Measurements from ENCODE around the gene RNGTT.

Gene RNGTT
- 41.8 to 44.3 (median 42.7) reads per million in 3 donors for total RNA-seq

DNA sequence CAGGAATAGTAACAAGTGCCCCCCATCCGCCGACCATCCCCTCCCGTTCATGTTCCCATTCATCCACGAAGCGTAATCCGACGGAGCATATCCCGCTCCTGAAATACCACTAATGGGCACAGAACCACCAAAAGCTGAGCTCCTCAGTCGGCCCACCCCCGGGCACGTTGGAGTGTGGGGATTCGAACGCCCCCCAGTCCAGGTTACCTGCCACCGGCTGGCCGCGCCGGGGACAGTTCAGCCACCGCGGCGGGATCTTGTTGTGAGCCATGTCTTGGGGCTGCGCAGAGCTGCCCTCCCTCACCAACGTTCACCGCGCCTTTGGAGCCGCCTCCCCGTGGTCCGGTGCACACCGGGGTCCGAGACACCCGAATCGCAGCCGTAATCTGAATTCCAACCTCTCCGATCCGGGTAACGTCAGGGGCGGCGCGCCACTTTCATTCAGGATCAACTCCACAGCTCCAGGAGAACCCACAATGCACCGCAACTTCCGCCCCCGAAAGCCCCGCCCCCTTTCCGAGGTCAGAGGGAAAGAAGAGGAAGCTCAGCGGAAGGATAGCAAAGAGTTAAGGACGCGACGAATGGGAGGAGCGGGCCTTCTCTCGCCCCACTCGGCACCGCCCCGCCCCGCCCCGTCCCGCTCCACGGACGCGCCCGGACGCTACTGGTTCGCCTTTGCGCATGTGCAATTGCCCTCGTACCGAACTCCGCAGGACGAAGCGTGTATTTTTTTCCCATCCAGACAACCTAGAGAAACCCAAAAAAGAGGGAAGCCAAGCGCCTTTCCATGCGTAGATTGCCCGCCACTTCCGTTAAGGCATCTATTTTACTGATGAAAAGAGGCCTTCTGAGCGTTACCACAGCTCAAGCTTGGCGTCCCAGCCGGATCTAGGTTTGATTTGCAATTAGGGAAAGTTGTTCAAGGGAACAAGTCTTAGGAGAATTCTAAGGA, at the start of gene RNGTT:
Gene RNGTT, minus strand, starts transcription at position 480 of the 952 bp plus-strand sequence. Its CDS starts 209 bp downstream, at position 271.
- DNase-seq = peak; percentile 95 to 97 (median 95)
- peak within 1 kb of the TSS; percentile 91 for H3K4me3 ChIP-seq (ENCODE audit: insufficient read depth, low read depth, low read length, poor library complexity, severe bottlenecking)

GRCh38 chr6:89011436-89011835, 48.0 kb upstream of the RNGTT start:
- Histone ChIP-seq H3K9me3 (ENCODE audit: control insufficient read depth, low read length) (no peaks in the 10 kb centered on the region), H3K36me3 (ENCODE audit: control insufficient read depth, insufficient read depth, low read length) (no peaks in the 10 kb centered on the region), H3K27ac (ENCODE audit: insufficient read depth, low read length, poor library complexity, severe bottlenecking) (no peak overlapping the region), H3K27me3 (replicated peaks; ENCODE audit: control insufficient read depth, insufficient read depth, low read length, poor library complexity, severe bottlenecking) (no peaks in the 10 kb centered on the region), H3K4me1 (ENCODE audit: control insufficient read depth, insufficient read depth, low read length, poor library complexity, severe bottlenecking) (no peaks in the 10 kb centered on the region), H3K4me3 (ENCODE audit: insufficient read depth, low read depth, low read length, poor library complexity, severe bottlenecking) (no peak overlapping the region)
- no peak for DNase-seq

More for the DNA sequence above, at the start of gene RNGTT:
- H3K36me3 ChIP-seq (ENCODE audit: control insufficient read depth, insufficient read depth, low read length) = no peaks in the 10 kb centered on the region
- no peaks in the 10 kb centered on the region for H3K27me3 ChIP-seq (replicated peaks; ENCODE audit: control insufficient read depth, insufficient read depth, low read length, poor library complexity, severe bottlenecking)
- H3K9me3 ChIP-seq (ENCODE audit: control insufficient read depth, low read length) = no peaks in the 10 kb centered on the region
- H3K4me1 ChIP-seq (ENCODE audit: control insufficient read depth, insufficient read depth, low read length, poor library complexity, severe bottlenecking) = peaks cover 6% of the 10 kb centered on the region
- H3K27ac ChIP-seq (ENCODE audit: insufficient read depth, low read length, poor library complexity, severe bottlenecking) = peak within 1 kb of the TSS; percentile 56

GRCh38 chr6:89010825-89011224, 47.4 kb upstream of the RNGTT start:
- H3K27me3 ChIP-seq (replicated peaks; ENCODE audit: control insufficient read depth, insufficient read depth, low read length, poor library complexity, severe bottlenecking) = no peaks in the 10 kb centered on the region
- no peaks in the 10 kb centered on the region for H3K9me3 ChIP-seq (ENCODE audit: control insufficient read depth, low read length)
- H3K4me1 ChIP-seq (ENCODE audit: control insufficient read depth, insufficient read depth, low read length, poor library complexity, severe bottlenecking) = no peaks in the 10 kb centered on the region
- H3K36me3 ChIP-seq (ENCODE audit: control insufficient read depth, insufficient read depth, low read length) = no peaks in the 10 kb centered on the region
- no peak overlapping the region for H3K27ac ChIP-seq (ENCODE audit: insufficient read depth, low read length, poor library complexity, severe bottlenecking)
- DNase-seq = no peak
- H3K4me3 ChIP-seq (ENCODE audit: insufficient read depth, low read depth, low read length, poor library complexity, severe bottlenecking) = no peak overlapping the region

DNA sequence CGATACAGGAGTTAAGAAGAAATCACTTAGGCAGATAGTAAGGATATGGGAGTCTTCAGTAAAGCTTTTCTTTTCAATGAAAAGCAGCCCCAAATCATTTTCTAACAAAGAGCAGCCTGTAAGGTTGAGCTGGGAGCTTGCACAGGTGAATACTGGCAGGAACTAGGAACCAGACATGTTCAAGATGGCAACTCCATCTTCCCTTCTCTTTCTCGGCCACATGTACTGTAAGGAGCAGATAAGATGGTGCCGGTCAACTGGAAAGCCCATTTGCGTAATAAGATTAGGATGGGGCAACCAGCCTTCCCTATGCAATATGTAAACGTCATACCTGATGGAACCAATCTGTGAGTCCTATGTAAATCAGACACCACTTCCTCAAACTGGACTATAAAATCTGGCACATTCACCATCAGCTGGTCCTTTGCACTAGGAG, 46.2 kb upstream of the RNGTT start:
- H3K27ac ChIP-seq (ENCODE audit: insufficient read depth, low read length, poor library complexity, severe bottlenecking) = no peak overlapping the region
- H3K27me3 ChIP-seq (replicated peaks; ENCODE audit: control insufficient read depth, insufficient read depth, low read length, poor library complexity, severe bottlenecking) = no peaks in the 10 kb centered on the region
- no peak for DNase-seq
- H3K4me3 ChIP-seq (ENCODE audit: insufficient read depth, low read depth, low read length, poor library complexity, severe bottlenecking) = no peak overlapping the region
- H3K9me3 ChIP-seq (ENCODE audit: control insufficient read depth, low read length) = no peaks in the 10 kb centered on the region
- H3K36me3 ChIP-seq (ENCODE audit: control insufficient read depth, insufficient read depth, low read length) = no peaks in the 10 kb centered on the region
- H3K4me1 ChIP-seq (ENCODE audit: control insufficient read depth, insufficient read depth, low read length, poor library complexity, severe bottlenecking) = no peaks in the 10 kb centered on the region

DNA sequence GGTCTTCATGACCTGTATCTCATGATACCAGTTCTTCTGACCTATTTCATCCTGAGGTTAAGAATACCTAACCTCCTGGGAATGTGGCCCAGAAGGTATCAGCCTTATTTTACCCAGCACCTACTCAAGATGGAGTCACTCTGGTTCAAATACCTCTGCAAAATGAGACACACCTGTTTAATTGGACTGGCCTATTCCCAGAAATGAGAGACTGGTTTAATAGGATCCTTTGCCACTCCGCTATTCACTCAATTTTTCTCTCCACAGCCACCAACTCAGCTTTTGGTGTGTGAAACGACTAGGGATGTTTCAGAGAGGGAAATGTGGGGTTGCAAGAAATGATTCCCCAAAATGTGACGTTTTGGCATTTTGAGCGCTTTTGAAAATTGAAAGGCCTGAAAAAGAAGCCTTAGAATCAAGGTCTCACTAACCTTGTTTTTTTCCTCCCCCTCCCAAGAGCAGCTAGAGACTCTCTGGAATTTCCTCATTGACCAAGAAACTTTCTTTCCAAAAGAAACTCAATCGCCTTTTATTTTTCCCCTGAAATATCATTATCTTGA, 45.5 kb upstream of the RNGTT start:
- Histone ChIP-seq H3K27me3 (replicated peaks; ENCODE audit: control insufficient read depth, insufficient read depth, low read length, poor library complexity, severe bottlenecking) (no peaks in the 10 kb centered on the region), H3K4me3 (ENCODE audit: insufficient read depth, low read depth, low read length, poor library complexity, severe bottlenecking) (no peak overlapping the region), H3K36me3 (ENCODE audit: control insufficient read depth, insufficient read depth, low read length) (no peaks in the 10 kb centered on the region), H3K4me1 (ENCODE audit: control insufficient read depth, insufficient read depth, low read length, poor library complexity, severe bottlenecking) (no peaks in the 10 kb centered on the region), H3K27ac (ENCODE audit: insufficient read depth, low read length, poor library complexity, severe bottlenecking) (no peak overlapping the region), H3K9me3 (ENCODE audit: control insufficient read depth, low read length) (no peaks in the 10 kb centered on the region)
- DNase-seq = no peak

GRCh38 chr6:89008001-89008814, 44.8 kb upstream of the RNGTT start:
- Histone ChIP-seq H3K9me3 (ENCODE audit: control insufficient read depth, low read length) (no peaks in the 10 kb centered on the region), H3K27ac (ENCODE audit: insufficient read depth, low read length, poor library complexity, severe bottlenecking) (no peak overlapping the region), H3K36me3 (ENCODE audit: control insufficient read depth, insufficient read depth, low read length) (no peaks in the 10 kb centered on the region), H3K27me3 (replicated peaks; ENCODE audit: control insufficient read depth, insufficient read depth, low read length, poor library complexity, severe bottlenecking) (no peaks in the 10 kb centered on the region), H3K4me1 (ENCODE audit: control insufficient read depth, insufficient read depth, low read length, poor library complexity, severe bottlenecking) (no peaks in the 10 kb centered on the region), H3K4me3 (ENCODE audit: insufficient read depth, low read depth, low read length, poor library complexity, severe bottlenecking) (no peak overlapping the region)
- no peak for DNase-seq

- Histone ChIP-seq H3K27me3 (replicated peaks; ENCODE audit: control insufficient read depth, insufficient read depth, low read length, poor library complexity, severe bottlenecking) (no peaks in the 10 kb centered on the region), H3K4me1 (ENCODE audit: control insufficient read depth, insufficient read depth, low read length, poor library complexity, severe bottlenecking) (no peaks in the 10 kb centered on the region), H3K36me3 (ENCODE audit: control insufficient read depth, insufficient read depth, low read length) (no peaks in the 10 kb centered on the region), H3K4me3 (ENCODE audit: insufficient read depth, low read depth, low read length, poor library complexity, severe bottlenecking) (no peak overlapping the region), H3K9me3 (ENCODE audit: control insufficient read depth, low read length) (no peaks in the 10 kb centered on the region), H3K27ac (ENCODE audit: insufficient read depth, low read length, poor library complexity, severe bottlenecking) (no peak overlapping the region)
- DNase-seq = no peak
Observed at GRCh38 chr6:89007209-89008000, 44.0 kb upstream of the RNGTT start.

DNA sequence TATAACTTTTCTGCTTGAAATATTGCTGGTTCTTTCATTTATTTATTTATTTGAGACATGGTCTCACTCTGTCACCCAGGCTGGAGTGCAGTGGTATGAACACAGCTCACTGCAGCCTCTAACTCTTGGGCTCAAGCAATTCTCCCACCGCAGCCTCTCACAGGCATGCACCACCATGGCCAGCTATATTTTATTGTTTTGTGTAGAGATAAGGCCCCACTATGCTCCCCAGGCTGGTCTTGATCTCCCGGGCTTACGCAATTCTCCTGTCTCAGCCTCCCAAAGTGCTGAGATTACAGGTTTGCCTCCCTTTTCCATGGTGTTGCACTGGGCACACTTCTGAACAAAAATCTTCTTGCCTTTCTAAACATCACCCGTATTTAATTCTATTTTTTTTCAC, 39.1 kb upstream of the RNGTT start:
- Histone ChIP-seq H3K36me3 (ENCODE audit: control insufficient read depth, insufficient read depth, low read length) (no peaks in the 10 kb centered on the region), H3K27ac (ENCODE audit: insufficient read depth, low read length, poor library complexity, severe bottlenecking) (no peak overlapping the region), H3K4me3 (ENCODE audit: insufficient read depth, low read depth, low read length, poor library complexity, severe bottlenecking) (no peak overlapping the region), H3K9me3 (ENCODE audit: control insufficient read depth, low read length) (no peaks in the 10 kb centered on the region), H3K4me1 (ENCODE audit: control insufficient read depth, insufficient read depth, low read length, poor library complexity, severe bottlenecking) (no peaks in the 10 kb centered on the region), H3K27me3 (replicated peaks; ENCODE audit: control insufficient read depth, insufficient read depth, low read length, poor library complexity, severe bottlenecking) (no peaks in the 10 kb centered on the region)
- DNase-seq = no peak

DNA sequence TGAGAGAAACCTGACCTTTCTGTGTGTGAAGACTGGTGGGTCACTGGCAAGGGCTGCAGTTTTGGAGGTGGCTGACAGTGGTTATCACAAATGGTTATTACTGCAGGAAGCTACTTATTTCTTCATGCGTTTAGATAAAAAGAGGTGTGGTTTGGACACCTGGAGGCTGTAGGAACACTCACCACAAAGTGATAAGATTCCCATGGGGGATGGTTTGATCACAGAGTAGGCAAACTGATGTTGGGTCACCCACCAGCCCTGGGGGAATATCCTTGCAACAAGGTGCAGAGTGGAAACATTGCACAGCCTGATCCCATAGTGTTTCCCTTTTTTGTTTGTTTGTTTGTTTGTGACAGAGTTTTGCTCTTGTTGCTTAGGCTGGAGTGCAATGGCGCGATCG, 33.9 kb upstream of the RNGTT start:
- Histone ChIP-seq H3K27me3 (replicated peaks; ENCODE audit: control insufficient read depth, insufficient read depth, low read length, poor library complexity, severe bottlenecking) (no peaks in the 10 kb centered on the region), H3K27ac (ENCODE audit: insufficient read depth, low read length, poor library complexity, severe bottlenecking) (no peak overlapping the region), H3K9me3 (ENCODE audit: control insufficient read depth, low read length) (no peaks in the 10 kb centered on the region), H3K4me3 (ENCODE audit: insufficient read depth, low read depth, low read length, poor library complexity, severe bottlenecking) (no peak overlapping the region), H3K4me1 (ENCODE audit: control insufficient read depth, insufficient read depth, low read length, poor library complexity, severe bottlenecking) (no peaks in the 10 kb centered on the region), H3K36me3 (ENCODE audit: control insufficient read depth, insufficient read depth, low read length) (no peaks in the 10 kb centered on the region)
- no peak for DNase-seq

Data from effector memory CD4-positive, alpha-beta T cell (primary cell).